ENCODE measurements around the gene TRIP10. TPM values are rescaled to one million over a fixed set of nuclear protein-coding genes. Genes with fewer than 3 reads are reported as not detected.
A peak's percentile ranks its signal among the peaks of the same experiment; 100 is the strongest.

TRIP10 gene
- total and polyA plus RNA-seq, 2 of the 13 experiments (the other 11 are each of a cell fraction or from before 2014, with no cell fraction given) = 32.5 to 33.2 TPM

- TF ChIP-seq NFAT5 (CRISPR knock-in tag; IDR thresholded peaks at IDR 0.05) (no peak), YEATS4 (CRISPR knock-in tag; IDR thresholded peaks at IDR 0.05; ENCODE audit: borderline replicate concordance) (peak; percentile 50; the same call in 1 of the 2 replicates), NFE2L1 (CRISPR knock-in tag; IDR thresholded peaks at IDR 0.05; ENCODE audit: borderline replicate concordance) (no peak), THYN1 (CRISPR knock-in tag; IDR thresholded peaks at IDR 0.05; ENCODE audit: borderline replicate concordance, low read depth) (no peak), AKNA (CRISPR knock-in tag; IDR thresholded peaks at IDR 0.05; ENCODE audit: borderline replicate concordance) (no peak), SAFB2 (CRISPR knock-in tag; IDR thresholded peaks at IDR 0.05; ENCODE audit: borderline replicate concordance, low read depth) (no peak), GRHL1 (CRISPR knock-in tag; conservative IDR thresholded peaks at IDR 0.05) (no peak), ZNF574 (CRISPR knock-in tag; IDR thresholded peaks at IDR 0.05) (peak; percentile 43), ARNT (IDR thresholded peaks at IDR 0.05) (no peak), SNAI1 (CRISPR knock-in tag; IDR thresholded peaks at IDR 0.05; ENCODE audit: borderline replicate concordance) (peak; percentile 49; the same call in 1 of the 2 replicates), RFXAP (CRISPR knock-in tag; IDR thresholded peaks at IDR 0.05; ENCODE audit: borderline replicate concordance) (peak; percentile 67), E2F1 (CRISPR knock-in tag; IDR thresholded peaks at IDR 0.05) (no peak)
Measured at GRCh38 chr19:6723108-6723618, 16.3 kb upstream of the TRIP10 start (continued).

All from HepG2 (cell line).